H1 (cell line): Measurements from ENCODE around the gene PDE4D. TPM values are rescaled to one million over a fixed set of nuclear protein-coding genes. Genes with fewer than 3 reads are reported as not detected.

Experiments used
- CTCF ChIA-PET: fragments of 300-600 bp; sonication (Branson Sonifier 250); formaldehyde crosslinking; loops from one replicate; lab custom pipeline; 2021; ENCODE audit not compliant: partially characterized antibody; lab: Charles Lee
- POLR2A ChIA-PET: fragments of 300-600 bp; sonication (Branson Sonifier 250); formaldehyde crosslinking; loops from one replicate; lab custom pipeline; 2021; ENCODE audit warnings: inconsistent platforms; ENCODE audit not compliant: partially characterized antibody; lab: Charles Lee
- DNase-seq, 2 experiments: peaks; one replicate each; pipeline versions ENCODE4 v3.0.0 to v3.0.0-alpha.2; 2010 to 2022; ENCODE audit warnings: low spot score in 2 of 2, low read depth in 1 of 2, mixed read lengths in 1 of 2
- FAIRE-seq: peaks from 2 replicates; lab custom pipeline; 2011; peaks lifted over from hg19 to GRCh38; lab: Jason Lieb, UNC
- H2AFZ ChIP-seq: 2 replicates; pipeline ENCODE4 v1.8.1; 2012; ENCODE audit warnings: low read length, inconsistent platforms
- H2AK5ac ChIP-seq: 2 replicates; pipeline ENCODE4 v1.6.1; 2013; ENCODE audit warnings: low read depth, low read length
- H2BK120ac ChIP-seq: replicated peaks from 2 replicates; pipeline ENCODE3; 2013; ENCODE audit warnings: low read depth, low read length, inconsistent platforms
- H2BK12ac ChIP-seq: 2 replicates; pipeline ENCODE4 v1.6.1; 2013; ENCODE audit warnings: low read depth, low read length
- H2BK15ac ChIP-seq: 2 replicates; pipeline ENCODE4 v1.6.1; 2013; ENCODE audit warnings: low read length
- H2BK20ac ChIP-seq: 2 replicates; pipeline ENCODE4 v1.6.1; 2013; ENCODE audit warnings: low read length
- H2BK5ac ChIP-seq: 2 replicates; pipeline ENCODE4 v1.6.1; 2013; ENCODE audit warnings: low read depth, low read length
- H3K14ac ChIP-seq: 2 replicates; pipeline ENCODE4 v1.6.1; 2013; ENCODE audit warnings: inconsistent platforms; ENCODE audit not compliant: insufficient read length
- H3K18ac ChIP-seq: 2 replicates; pipeline ENCODE4 v1.6.1; 2013; ENCODE audit warnings: low read length; ENCODE audit errors: extremely low read depth
- H3K23ac ChIP-seq: 2 replicates; pipeline ENCODE4 v1.6.1; 2013; ENCODE audit warnings: inconsistent platforms; ENCODE audit not compliant: insufficient read length
- H3K23me2 ChIP-seq: 2 replicates; pipeline ENCODE4 v1.6.1; 2013; ENCODE audit warnings: low read depth, low read length
- H3K27ac ChIP-seq: 2 replicates; pipeline ENCODE4 v1.6.1; 2011; ENCODE audit warnings: low read depth, low read length, inconsistent platforms
- H3K27me3 ChIP-seq, 4 experiments: replicated peaks in 1 of 4; 1 replicate in 1 of 4; 2 replicates in 3 of 4; pipeline versions ENCODE4 v1.6.1 to v1.8.1; 2011 to 2013; ENCODE audit warnings: low read length in 3 of 4, mild to moderate bottlenecking in 3 of 4, inconsistent platforms in 2 of 4, mixed read lengths in 2 of 4, moderate library complexity in 1 of 4; ENCODE audit not compliant: control insufficient read depth in 3 of 4, insufficient read depth in 3 of 4; ENCODE audit errors: extremely low read depth in 1 of 4
- H3K36me3 ChIP-seq, 4 experiments: 2 replicates each; pipeline versions ENCODE4 v1.6.1 to v1.8.1; 2011 to 2013; ENCODE audit warnings: mild to moderate bottlenecking in 4 of 4, low read length in 3 of 4, moderate library complexity in 2 of 4, control low read depth in 1 of 4, inconsistent platforms in 1 of 4; ENCODE audit not compliant: insufficient read depth in 4 of 4, control insufficient read depth in 2 of 4
- H3K4ac ChIP-seq: replicated peaks from 2 replicates; pipeline ENCODE3; 2013; ENCODE audit warnings: low read length, low read depth, mixed read lengths, inconsistent platforms; ENCODE audit not compliant: insufficient read length
- H3K4me1 ChIP-seq, 4 experiments: replicated peaks in 1 of 4; 1 replicate in 1 of 4; 2 replicates in 3 of 4; pipeline versions ENCODE4 v1.6.1 to v1.8.1; 2011 to 2013; ENCODE audit warnings: low read length in 3 of 4, inconsistent platforms in 2 of 4, mixed read lengths in 1 of 4; ENCODE audit not compliant: insufficient read depth in 4 of 4, control insufficient read depth in 3 of 4
- H3K4me2 ChIP-seq, 2 experiments: 2 replicates each; pipeline versions ENCODE4 v1.6.1 to v1.8.1; 2011 to 2013; ENCODE audit warnings: low read depth in 2 of 2, low read length in 2 of 2, control low read depth in 1 of 2, inconsistent platforms in 1 of 2, mild to moderate bottlenecking in 1 of 2; ENCODE audit not compliant: insufficient read depth in 1 of 2
- H3K4me3 ChIP-seq, 4 experiments: fragments of 200-600, 300-600 bp in 1 of 4; sonication (generic), shearing (Covaris generic), sonication (Bioruptor Twin) in 1 of 4; 2 replicates each; pipeline versions ENCODE4 v1.5.1 to v1.8.1; 2011 to 2016; ENCODE audit warnings: low read length in 4 of 4, low read depth in 3 of 4, control low read depth in 2 of 4, inconsistent platforms in 2 of 4, mild to moderate bottlenecking in 2 of 4, mixed read lengths in 1 of 4, moderate library complexity in 1 of 4; ENCODE audit not compliant: insufficient read depth in 2 of 4; ENCODE audit errors: extremely low read depth in 1 of 4
- H3K56ac ChIP-seq: replicated peaks from 2 replicates; pipeline ENCODE3; 2013; ENCODE audit warnings: low read depth, mild to moderate bottlenecking, mixed read lengths, low read length, inconsistent platforms; ENCODE audit not compliant: insufficient read length
- H3K79me1 ChIP-seq: 2 replicates; pipeline ENCODE4 v1.6.1; 2013; ENCODE audit warnings: low read depth, low read length, control low read depth
- H3K79me2 ChIP-seq, 2 experiments: 2 replicates each; pipeline versions ENCODE4 v1.6.1 to v1.8.1; 2012 to 2013; ENCODE audit warnings: low read length in 2 of 2, mild to moderate bottlenecking in 2 of 2, inconsistent platforms in 1 of 2; ENCODE audit not compliant: insufficient read depth in 2 of 2, control insufficient read depth in 1 of 2
- H3K9ac ChIP-seq, 4 experiments: replicated peaks in 1 of 4; 1 replicate in 1 of 4; 2 replicates in 3 of 4; pipeline versions ENCODE4 v1.6.1 to v1.8.1; 2011 to 2013; ENCODE audit warnings: low read depth in 3 of 4, low read length in 3 of 4, control low read depth in 2 of 4, mild to moderate bottlenecking in 2 of 4, moderate library complexity in 2 of 4, inconsistent platforms in 1 of 4; ENCODE audit errors: extremely low read depth in 1 of 4
- H3K9me3 ChIP-seq, 2 experiments: 2 replicates each; pipeline versions ENCODE4 v1.6.1 to v1.8.1; 2012 to 2013; ENCODE audit warnings: mild to moderate bottlenecking in 2 of 2, moderate library complexity in 2 of 2, control low read depth in 1 of 2, inconsistent platforms in 1 of 2, low read depth in 1 of 2, low read length in 1 of 2, mixed read lengths in 1 of 2; ENCODE audit not compliant: insufficient read depth in 2 of 2
- H4K20me1 ChIP-seq, 2 experiments: replicated peaks in 1 of 2; 2 replicates each; pipeline versions ENCODE3 to v1.8.1; 2011 to 2013; ENCODE audit warnings: inconsistent platforms in 2 of 2, low read length in 2 of 2, mild to moderate bottlenecking in 1 of 2; ENCODE audit not compliant: insufficient read depth in 2 of 2, control insufficient read depth in 1 of 2
- H4K5ac ChIP-seq: 2 replicates; pipeline ENCODE4 v1.6.1; 2013; ENCODE audit warnings: low read length, low read depth, mixed read lengths, inconsistent platforms; ENCODE audit not compliant: insufficient read length
- H4K8ac ChIP-seq: 2 replicates; pipeline ENCODE4 v1.8.0; 2013; ENCODE audit warnings: mild to moderate bottlenecking, moderate library complexity, low read length, inconsistent platforms; ENCODE audit not compliant: insufficient read depth; ENCODE audit errors: extremely low read depth
- H4K91ac ChIP-seq: replicated peaks from 2 replicates; pipeline ENCODE3; 2013; ENCODE audit warnings: low read length, mixed read lengths, inconsistent platforms; ENCODE audit not compliant: insufficient read length
- CREB1 ChIP-seq: IDR thresholded peaks from 2 replicates; pipeline ENCODE4 v1.6.1; 2012; ENCODE audit warnings: inconsistent platforms
- RXRA ChIP-seq: IDR thresholded peaks from 2 replicates; pipeline ENCODE4 v1.6.1; 2011; ENCODE audit warnings: low read depth, mild to moderate bottlenecking, low read length, moderate library complexity; ENCODE audit not compliant: insufficient read depth
- WGBS, 2 experiments: shearing (Covaris generic) in 1 of 2; methylation state at CpG; one replicate each; pipeline versions ENCODE4 v1.1.6 to v1.1.7; 2013 to 2015; ENCODE audit warnings: low lambda C conversion rate in 2 of 2, mixed read lengths in 2 of 2, inconsistent platforms in 1 of 2, low coverage in 1 of 2, missing lambda C conversion rate in 1 of 2; ENCODE audit not compliant: insufficient replicate concordance in 2 of 2, insufficient coverage in 1 of 2, insufficient read length in 1 of 2; ENCODE audit errors: extremely low coverage in 1 of 2, missing lambda C conversion rate in 1 of 2; 5-methylcytosine and 5-hydroxymethylcytosine counted together
- polyA plus RNA-seq, 7 experiments: library from polyadenylated mRNA; depleted of rRNA in 3 of 7; stranded (reverse) in 5 of 7; unstranded in 2 of 7; fragments of >200 nt in 5 of 7; fragments of 200-250 nt in 2 of 7; gene quantifications; 1 replicate in 5 of 7; 2 replicates in 1 of 7; 4 replicates in 1 of 7; pipeline versions ENCODE4 v1.2.1 to v1.2.3, GENCODE V29; 2011 to 2013; ENCODE audit warnings: missing spikeins in 2 of 7, mixed read lengths in 2 of 7
- total RNA-seq: library from RNA; stranded (reverse); fragmentation: NEBNext Ultra II Directional; extraction: Animal tissue kit (Norgen Biotek cat#: 25700); gene quantifications from 2 replicates; pipeline ENCODE4 v1.2.1, GENCODE V29; 2021

The PDE4D gene
- total and polyA plus RNA-seq, 2 of the 8 experiments (the other 6 are each of a cell fraction or from before 2014, with no cell fraction given) = 2.3 to 3.7 TPM

DNA sequence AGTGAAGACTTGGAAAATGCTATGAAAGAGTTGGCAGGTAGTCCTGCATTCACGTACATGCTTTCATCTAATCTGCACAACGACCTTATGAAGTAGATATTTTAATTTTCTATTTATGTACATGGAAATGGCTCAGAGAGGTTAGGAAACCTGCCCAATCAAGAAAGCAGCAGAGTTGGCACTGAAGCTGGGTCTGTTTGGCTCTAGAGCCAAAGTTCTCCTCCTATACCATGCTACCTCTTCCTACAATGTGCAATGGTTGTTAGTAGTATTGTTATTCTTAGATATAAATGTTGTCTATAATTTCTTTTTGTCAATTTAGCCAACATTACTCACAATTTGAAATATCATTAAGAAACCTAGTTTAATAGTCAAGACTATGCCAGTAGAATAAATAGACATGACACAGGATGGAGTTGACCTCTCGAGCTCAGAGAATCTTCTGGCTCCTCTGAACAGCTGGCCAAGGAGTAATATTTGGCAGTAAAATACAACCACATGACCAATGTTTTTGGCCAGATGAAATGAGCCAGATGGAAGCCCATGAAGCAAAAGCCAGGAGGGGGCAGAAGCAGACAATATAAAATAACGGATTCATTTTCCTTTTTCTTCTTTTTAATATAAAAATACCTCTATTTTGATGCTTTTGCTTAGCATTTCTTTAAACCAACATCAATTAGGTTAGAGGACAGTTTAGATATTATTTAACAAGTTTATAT lies 542.3 kb downstream of the PDE4D start:
- POLR2A ChIA-PET = no interaction called here

More for the DNA sequence above, 542.3 kb downstream of the PDE4D start:
- no peaks in the 10 kb centered on the region for H3K27me3 ChIP-seq
- WGBS, 2 experiments = 68% methylated on average over 4 of the region's 4 CpGs; no CpG with 5 or more reads in 1 of the 2 experiments
- no peak overlapping the region for H2AK5ac ChIP-seq
- H3K4me3 ChIP-seq = no peak overlapping the region
- no peak overlapping the region for H2BK20ac ChIP-seq
- no peak overlapping the region for H4K91ac ChIP-seq
- no peak overlapping the region for H2AFZ ChIP-seq
- H2BK12ac ChIP-seq = no peak overlapping the region
- H2BK15ac ChIP-seq = no peak overlapping the region
- H3K23me2 ChIP-seq = no peaks in the 10 kb centered on the region
- H3K36me3 ChIP-seq = no peaks in the 10 kb centered on the region
- H3K9me3 ChIP-seq = no peaks in the 10 kb centered on the region
- H2BK120ac ChIP-seq = no peak overlapping the region
- no peak overlapping the region for H4K8ac ChIP-seq
- H3K4ac ChIP-seq = no peak overlapping the region
- no peak overlapping the region for H3K4me2 ChIP-seq
- DNase-seq (no peak), FAIRE-seq (no peak)
- no peaks in the 10 kb centered on the region for H3K79me1 ChIP-seq
- H3K14ac ChIP-seq = no peak overlapping the region
- H3K23ac ChIP-seq = no peak overlapping the region
- no peaks in the 10 kb centered on the region; a peak in 1 of 7 replicates for H3K4me1 ChIP-seq
- H3K56ac ChIP-seq = no peak overlapping the region
- CTCF ChIA-PET = interaction anchor here (0.7 to 5.0 kb wide), 8 partner anchors 15 to 345 kb away, joined by 3 to 26 read pairs (median 3); no protein-coding TSS in a partner anchor
- H2BK5ac ChIP-seq = no peak overlapping the region
- no peak overlapping the region for H4K5ac ChIP-seq
- TF ChIP-seq CREB1 (no peak), RXRA (no peak)
- no peaks in the 10 kb centered on the region for H4K20me1 ChIP-seq
- no peak overlapping the region for H3K18ac ChIP-seq
- H3K27ac ChIP-seq = no peak overlapping the region
- H3K79me2 ChIP-seq = no peaks in the 10 kb centered on the region
- no peak overlapping the region for H3K9ac ChIP-seq
